Stimulated activated CD4-positive, alpha-beta T cell treated with anti-CD3 and anti-CD28 coated beads, TNF-alpha, amount 100 ng/mL, for 1 hour (primary cell): Measurements from ENCODE around the gene EXOC6B.

Experiments
- DNase-seq, 3 donors: peaks; one replicate each; pipeline ENCODE4 v3.0.0-alpha.2; 2020; ENCODE audit warnings: low read depth in 3 of 3, low spot score in 1 of 3

The EXOC6B gene

GRCh38 chr2:72289736-72290135 lies 536.1 kb downstream of the EXOC6B start:
- DNase-seq: no peak

DNA sequence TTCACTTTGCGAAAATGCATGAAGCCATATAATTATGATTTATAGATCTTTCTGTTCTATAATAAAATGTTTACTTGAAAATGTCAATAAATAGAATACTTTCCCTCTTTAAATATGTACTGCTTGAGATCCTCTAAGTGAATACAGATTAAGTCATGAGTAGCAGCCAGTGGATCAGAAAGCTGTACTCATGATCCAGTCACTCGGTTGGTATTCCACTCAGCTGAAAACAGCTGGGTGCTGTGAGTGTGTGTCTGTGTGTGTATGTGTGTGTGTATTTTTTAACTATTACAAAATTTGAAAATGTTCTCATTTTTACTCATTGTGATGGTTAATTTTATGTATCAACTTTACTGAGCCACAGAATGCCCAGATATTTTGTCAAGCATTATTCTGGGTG lies 536.5 kb downstream of the EXOC6B start:
- DNase-seq: no peak

DNA sequence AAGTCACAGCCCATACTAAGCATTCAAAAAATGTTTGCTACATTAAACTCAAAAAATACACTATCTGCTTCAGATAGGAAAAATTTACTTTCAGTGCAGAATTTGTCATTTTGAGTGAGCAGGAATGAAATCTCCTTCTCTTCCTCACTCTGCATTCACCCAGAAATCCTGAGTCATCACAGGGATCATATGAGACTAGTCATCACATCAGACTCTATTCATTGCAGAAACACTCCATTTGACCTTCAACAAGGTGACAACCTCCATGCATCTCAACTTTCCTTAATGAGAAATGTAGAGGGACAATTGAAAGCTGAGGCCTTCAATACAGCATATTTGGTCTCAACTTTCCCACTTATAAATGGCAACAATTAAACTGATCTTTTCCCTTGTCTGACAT lies 547.8 kb downstream of the EXOC6B start:
- DNase-seq: no peak

DNA sequence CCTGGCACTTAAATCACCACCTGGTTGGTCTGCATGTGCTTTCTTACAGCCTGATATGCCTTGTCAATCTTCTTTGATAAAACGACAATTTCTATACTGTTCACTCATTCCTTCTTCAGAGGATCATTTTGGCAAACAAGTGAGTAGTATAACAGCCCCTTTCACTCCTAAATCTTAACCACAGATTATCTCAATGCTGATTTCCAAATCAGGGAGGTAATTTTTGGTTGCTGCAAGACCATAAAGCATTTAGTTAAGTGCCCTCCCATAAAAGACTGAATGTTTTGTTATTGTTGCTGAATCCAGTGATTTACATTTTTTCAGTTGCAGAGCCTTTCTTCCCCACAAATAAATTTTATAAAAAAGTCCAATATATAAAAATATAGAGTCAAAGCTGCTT lies 549.0 kb downstream of the EXOC6B start:
- no peak for DNase-seq

- DNase-seq: no peak
These were observed 549.5 kb downstream of the EXOC6B start for GRCh38 chr2:72276356-72276755.

- no peak for DNase-seq
These were observed 550.7 kb downstream of the EXOC6B start for GRCh38 chr2:72275084-72275483.

GRCh38 chr2:72274380-72274797 lies 551.4 kb downstream of the EXOC6B start:
- no peak for DNase-seq

GRCh38 chr2:72273384-72273783 lies 552.4 kb downstream of the EXOC6B start:
- DNase-seq: no peak

DNA sequence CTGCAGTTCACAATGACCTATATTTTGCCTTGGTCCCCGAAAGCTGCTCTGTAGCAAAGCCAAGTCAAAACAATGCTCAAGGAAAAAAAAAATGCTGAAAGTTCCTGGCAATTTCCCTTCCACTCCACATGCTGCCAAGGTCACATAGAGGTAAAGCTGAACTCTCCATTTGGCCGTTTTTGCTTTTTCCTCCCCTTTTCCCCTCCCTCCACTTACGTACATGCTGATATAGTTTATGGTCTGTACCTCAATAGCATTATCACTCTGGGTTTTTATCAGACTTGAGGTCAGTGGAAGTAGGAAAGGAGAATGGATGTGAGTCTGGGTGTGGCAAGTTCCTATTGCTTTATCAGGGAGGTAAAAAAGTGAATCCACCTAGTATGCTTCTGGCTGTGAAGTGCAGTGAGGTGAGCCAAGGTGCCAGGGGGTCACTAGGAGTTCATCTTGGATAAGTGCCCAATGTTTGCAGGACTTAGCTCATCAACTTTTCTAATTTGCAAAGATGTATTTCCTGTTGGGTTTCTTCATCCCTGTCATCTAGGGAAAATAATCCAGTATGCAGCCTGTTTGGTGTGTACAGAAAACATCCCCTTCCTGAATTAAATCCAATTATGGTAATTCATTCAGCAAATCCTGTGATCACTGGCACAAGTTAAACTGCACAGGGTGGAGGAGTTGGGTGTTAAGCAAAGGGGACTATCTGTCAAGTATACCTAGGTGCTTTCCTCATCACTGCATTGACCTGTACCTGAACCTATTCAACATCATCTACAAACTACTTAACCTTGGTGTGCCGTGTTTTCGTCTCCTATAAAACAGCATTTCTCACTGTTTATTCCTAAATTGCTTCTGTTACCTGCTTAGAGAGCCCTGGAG lies 553.8 kb downstream of the EXOC6B start:
- no peak for DNase-seq

GRCh38 chr2:72271276-72271614 lies 554.6 kb downstream of the EXOC6B start:
- no peak for DNase-seq

GRCh38 chr2:72270556-72271275 lies 555.1 kb downstream of the EXOC6B start:
- no peak for DNase-seq

DNA sequence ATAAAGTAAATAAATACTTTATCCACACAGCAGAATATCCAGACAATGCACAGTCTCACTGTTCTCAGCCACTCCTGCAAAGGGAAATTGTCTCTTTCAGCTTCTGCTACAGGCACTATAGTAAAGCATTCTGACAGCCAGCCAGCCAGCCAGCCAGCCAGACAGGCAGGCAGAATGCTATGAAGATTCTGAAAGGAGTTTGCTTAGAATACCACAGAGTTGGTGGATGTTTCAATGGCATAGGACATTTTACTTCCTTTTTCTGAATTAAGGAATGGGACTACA lies 562.1 kb downstream of the EXOC6B start:
- no peak for DNase-seq

DNA sequence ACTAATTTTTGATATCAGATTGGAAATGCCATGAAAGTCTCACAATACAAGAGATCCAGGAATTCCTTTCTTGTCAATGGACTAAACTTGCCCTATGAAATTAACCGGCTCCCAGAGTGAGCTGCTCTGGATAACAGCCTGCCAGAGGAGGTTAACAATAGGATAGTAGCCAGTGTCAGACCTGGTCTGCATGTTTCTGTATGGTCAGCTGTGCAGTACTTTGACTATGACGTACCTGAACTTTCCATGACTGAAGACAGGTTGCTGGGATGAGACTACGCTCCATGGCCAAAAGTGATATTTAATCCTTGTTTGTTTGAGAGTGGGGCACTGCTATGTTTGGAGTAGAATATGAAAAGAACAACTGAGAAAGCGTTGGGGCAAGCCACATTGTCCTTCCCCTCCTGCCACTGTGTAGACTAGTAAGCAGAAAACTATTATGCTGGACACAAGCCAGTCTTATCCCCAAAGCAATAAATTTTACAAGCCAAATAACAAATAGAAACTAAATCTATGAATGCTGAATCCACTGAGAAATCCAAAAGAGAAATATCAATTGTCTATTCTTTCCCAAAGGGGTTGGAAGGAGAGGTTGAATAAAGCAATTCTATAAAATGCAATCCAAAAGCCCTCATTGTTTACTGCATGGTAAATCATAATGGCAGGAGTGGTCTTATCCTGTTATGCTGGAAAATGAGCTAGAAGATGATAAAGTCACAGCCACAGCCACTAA lies 562.6 kb downstream of the EXOC6B start:
- no peak for DNase-seq

- no peak for DNase-seq
These were observed 564.8 kb downstream of the EXOC6B start for GRCh38 chr2:72261076-72261475.

GRCh38 chr2:72255540-72255939 lies 570.3 kb downstream of the EXOC6B start:
- DNase-seq: no peak

DNA sequence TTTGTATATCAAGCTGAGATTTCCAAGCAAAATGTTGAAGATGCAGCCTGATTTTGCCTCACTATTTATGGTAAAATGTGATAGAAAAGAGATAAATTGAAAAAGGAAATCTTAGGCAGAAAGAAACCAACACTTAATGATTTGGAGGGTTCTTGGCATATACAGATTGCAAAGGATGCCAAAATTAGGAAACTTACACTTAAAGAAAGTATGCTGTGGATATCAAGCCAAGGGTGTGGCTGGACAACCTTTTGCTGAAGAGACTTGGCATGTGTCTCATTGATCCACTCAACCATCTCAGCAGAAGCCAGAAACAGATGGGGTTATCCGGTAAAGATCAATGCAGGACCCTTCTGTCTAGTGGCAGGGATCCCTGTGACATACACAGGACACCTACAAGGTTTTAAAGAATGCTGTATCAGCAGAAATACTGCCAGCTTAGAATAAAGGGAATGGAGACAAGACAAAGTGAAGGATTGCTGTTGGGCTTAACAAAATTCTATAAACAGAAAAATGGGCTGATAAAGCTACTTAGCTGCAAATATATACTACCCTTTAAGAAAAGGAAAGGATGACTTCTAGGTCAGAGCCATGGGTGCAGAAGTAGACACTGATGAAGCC lies 570.9 kb downstream of the EXOC6B start:
- no peak for DNase-seq

GRCh38 chr2:72238311-72238710 lies 587.5 kb downstream of the EXOC6B start:
- DNase-seq: no peak

DNA sequence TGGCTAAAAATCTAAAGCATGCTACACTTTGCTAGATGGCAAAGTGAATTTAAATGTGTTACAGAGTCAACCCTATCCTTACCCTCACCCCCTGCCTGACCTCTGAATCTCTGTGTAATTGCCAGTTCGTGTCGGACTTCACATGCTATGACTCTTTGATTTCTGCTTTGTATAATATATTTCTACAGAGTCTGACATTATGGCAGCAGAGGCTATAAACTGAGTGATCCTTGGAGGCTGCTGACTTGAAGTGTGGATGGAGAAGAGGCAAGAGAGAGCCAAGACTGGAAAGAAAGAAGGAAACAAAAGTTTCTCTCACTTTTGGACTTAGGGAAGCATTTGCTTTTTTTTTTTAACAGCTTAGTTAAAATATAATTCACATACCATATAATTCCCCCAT lies 588.3 kb downstream of the EXOC6B start:
- no peak for DNase-seq

GRCh38 chr2:72236445-72237067 lies 589.3 kb downstream of the EXOC6B start:
- no peak for DNase-seq

DNA sequence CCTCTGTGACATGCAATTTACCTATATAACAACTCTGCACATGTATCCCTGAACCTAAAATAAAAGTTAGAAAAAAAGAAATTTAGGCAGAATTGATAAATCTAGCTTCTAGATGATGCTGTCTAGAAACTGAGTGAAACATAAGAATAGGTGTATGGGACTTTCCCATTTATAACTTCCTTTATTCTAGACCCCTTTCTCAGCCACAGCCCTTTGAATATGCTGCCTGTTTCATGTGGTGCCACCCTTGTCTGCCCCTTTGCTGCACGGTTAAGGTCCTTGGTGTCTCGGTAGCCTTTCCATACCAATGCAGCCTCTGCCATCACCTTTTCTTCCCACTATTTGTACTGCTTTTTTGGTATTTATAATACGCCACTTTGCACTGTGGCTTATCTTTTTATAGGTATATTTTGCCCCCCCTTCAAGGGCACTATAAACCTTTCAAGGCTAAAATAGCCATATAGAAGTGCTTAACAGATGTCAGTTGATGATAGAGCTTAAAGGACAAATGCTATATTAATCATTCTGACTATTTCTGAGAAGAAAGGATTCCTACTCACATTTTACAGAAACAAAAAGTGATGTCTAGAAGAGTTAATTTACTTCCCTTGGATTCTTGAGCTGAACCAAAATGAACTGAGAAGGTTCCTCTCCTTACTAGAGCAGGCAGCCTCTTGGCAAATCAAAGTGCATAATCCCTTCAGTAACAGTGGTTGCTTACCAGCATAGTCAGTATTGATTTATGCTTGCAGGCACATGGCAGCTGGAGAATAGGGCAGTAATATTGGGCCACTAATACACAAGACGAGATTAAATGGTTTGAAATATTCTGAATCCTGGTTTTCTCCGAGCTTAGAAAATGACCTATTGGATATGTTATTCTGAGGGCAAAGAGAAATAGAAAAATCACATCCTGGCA lies 590.1 kb downstream of the EXOC6B start:
- no peak for DNase-seq
